Kidney (tissue), 14 donors: ENCODE measurements around the gene DGKG. TPM values are rescaled to one million over a fixed set of nuclear protein-coding genes. Genes with fewer than 3 reads are reported as not detected.

ENCODE experiments used
- DNase-seq, 5 donors: peaks; one replicate each; pipeline ENCODE4 v3.0.0-alpha.2; 2013 to 2020
- FAIRE-seq: peaks from 2 replicates; lab custom pipeline; 2012; peaks lifted over from hg19 to GRCh38; lab: Jason Lieb, UNC
- H3K27ac ChIP-seq, 2 donors: one replicate each; pipeline ENCODE4 v1.7.0; 2013; ENCODE audit warnings: low read depth in 2 of 2, low read length in 2 of 2, inconsistent platforms in 1 of 2
- H3K27me3 ChIP-seq: one replicate; pipeline ENCODE4 v1.7.1; 2013; ENCODE audit warnings: low read length, inconsistent platforms; ENCODE audit not compliant: control insufficient read depth, insufficient read depth
- H3K36me3 ChIP-seq, 3 donors: one replicate each; pipeline versions ENCODE4 v1.7.0 to v1.7.1; 2013; ENCODE audit warnings: low read length in 3 of 3, control low read depth in 1 of 3, inconsistent platforms in 1 of 3; ENCODE audit not compliant: insufficient read depth in 3 of 3, control insufficient read depth in 2 of 3
- H3K4me1 ChIP-seq, 3 donors: one replicate each; pipeline versions ENCODE4 v1.7.0 to v1.7.1; 2013; ENCODE audit warnings: low read length in 3 of 3, inconsistent platforms in 1 of 3, low read depth in 1 of 3; ENCODE audit not compliant: control insufficient read depth in 2 of 3, insufficient read depth in 2 of 3
- H3K4me3 ChIP-seq, 3 donors: one replicate each; pipeline versions ENCODE4 v1.7.0 to v1.8.1; 2013; ENCODE audit warnings: low read length in 3 of 3, control low read depth in 1 of 3, inconsistent platforms in 1 of 3
- H3K9ac ChIP-seq, 3 donors: one replicate each; pipeline versions ENCODE4 v1.7.0 to v1.7.1; 2013; ENCODE audit warnings: low read length in 3 of 3, control low read depth in 1 of 3, inconsistent platforms in 1 of 3
- H3K9me3 ChIP-seq, 3 donors: one replicate each; pipeline versions ENCODE4 v1.7.0 to v1.7.1; 2013; ENCODE audit warnings: low read length in 3 of 3, control low read depth in 1 of 3, inconsistent platforms in 1 of 3; ENCODE audit not compliant: control insufficient read depth in 2 of 3, insufficient read depth in 1 of 3
- intact Hi-C: fragments of 100-400 bp; cut with DNase I; formaldehyde crosslinking; loops from one replicate; pipeline ENCODE4 v1.11.1; 2022
- polyA plus RNA-seq: library from polyadenylated mRNA; stranded (reverse); fragments of 350-450 nt; fragmentation: Illumina TruSeq; extraction: RNeasy Lipid Tissue Mini Kit (QIAGEN cat#74804); gene quantifications from one replicate; pipeline ENCODE4 v1.2.3, GENCODE V29; 2014; ENCODE audit warnings: low read depth, low replicate concordance; ENCODE audit not compliant: insufficient read depth
- total RNA-seq: library from RNA; stranded (reverse); fragmentation: NEBNext Ultra II Directional; extraction: Animal tissue kit (Norgen Biotek cat#: 25700); gene quantifications from one replicate; pipeline ENCODE4 v1.2.1, GENCODE V29; 2021
- TF ChIP-seq, protein P1 (sequence below): IDR thresholded peaks from 3 replicates; pipeline ENCODE4 v1.5.1; 2012; ENCODE audit warnings: mild to moderate bottlenecking, moderate library complexity, borderline replicate concordance; ENCODE audit not compliant: insufficient read depth; ENCODE audit errors: extremely low read depth
- donor health status: control.
- donor health status: control.
- donor health status: control.
- donor health status: control.
- donor health status: control.
- donor health status: DM: yes; HTN: yes; CAD: no.
- donor health status: Normal renal cell carcinoma (clear cell type).

DGKG gene
- total and polyA plus RNA-seq, 2 donors from 2014 or later: 0.95 to 11.4 TPM

DNA sequence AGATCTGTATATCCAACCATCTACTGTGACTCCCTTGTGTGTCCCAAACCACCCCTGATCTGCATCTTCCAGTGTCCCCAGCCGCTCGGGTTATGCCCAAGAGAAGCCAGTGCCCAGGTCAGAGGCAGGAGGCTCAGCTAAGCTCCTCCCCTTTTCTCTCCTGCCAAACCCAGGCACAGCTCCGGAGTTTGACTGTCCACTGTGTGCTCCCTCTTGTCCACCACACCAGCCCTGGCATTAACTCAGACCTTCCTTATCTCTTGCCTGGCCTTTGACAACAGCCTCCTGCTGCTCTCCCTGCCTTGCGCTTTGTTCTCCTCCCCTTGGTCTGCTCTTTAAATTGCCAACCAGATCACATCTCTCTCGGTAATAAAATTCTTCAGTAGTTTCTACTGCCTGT is 39.3 kb downstream of the DGKG start:
- no peak overlapping the region for H3K4me3 ChIP-seq
- DNase-seq (no peak), FAIRE-seq (no peak)
- H3K9ac ChIP-seq: no peak overlapping the region
- no peaks in the 10 kb centered on the region for H3K36me3 ChIP-seq
- TF ChIP-seq, protein P1, sequence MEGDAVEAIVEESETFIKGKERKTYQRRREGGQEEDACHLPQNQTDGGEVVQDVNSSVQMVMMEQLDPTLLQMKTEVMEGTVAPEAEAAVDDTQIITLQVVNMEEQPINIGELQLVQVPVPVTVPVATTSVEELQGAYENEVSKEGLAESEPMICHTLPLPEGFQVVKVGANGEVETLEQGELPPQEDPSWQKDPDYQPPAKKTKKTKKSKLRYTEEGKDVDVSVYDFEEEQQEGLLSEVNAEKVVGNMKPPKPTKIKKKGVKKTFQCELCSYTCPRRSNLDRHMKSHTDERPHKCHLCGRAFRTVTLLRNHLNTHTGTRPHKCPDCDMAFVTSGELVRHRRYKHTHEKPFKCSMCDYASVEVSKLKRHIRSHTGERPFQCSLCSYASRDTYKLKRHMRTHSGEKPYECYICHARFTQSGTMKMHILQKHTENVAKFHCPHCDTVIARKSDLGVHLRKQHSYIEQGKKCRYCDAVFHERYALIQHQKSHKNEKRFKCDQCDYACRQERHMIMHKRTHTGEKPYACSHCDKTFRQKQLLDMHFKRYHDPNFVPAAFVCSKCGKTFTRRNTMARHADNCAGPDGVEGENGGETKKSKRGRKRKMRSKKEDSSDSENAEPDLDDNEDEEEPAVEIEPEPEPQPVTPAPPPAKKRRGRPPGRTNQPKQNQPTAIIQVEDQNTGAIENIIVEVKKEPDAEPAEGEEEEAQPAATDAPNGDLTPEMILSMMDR: no peak
- H3K4me1 ChIP-seq: no peaks in the 10 kb centered on the region
- intact Hi-C loops: no loop called here
- H3K27ac ChIP-seq: no peak overlapping the region
- no peaks in the 10 kb centered on the region for H3K27me3 ChIP-seq
- H3K9me3 ChIP-seq: no peaks in the 10 kb centered on the region

DNA sequence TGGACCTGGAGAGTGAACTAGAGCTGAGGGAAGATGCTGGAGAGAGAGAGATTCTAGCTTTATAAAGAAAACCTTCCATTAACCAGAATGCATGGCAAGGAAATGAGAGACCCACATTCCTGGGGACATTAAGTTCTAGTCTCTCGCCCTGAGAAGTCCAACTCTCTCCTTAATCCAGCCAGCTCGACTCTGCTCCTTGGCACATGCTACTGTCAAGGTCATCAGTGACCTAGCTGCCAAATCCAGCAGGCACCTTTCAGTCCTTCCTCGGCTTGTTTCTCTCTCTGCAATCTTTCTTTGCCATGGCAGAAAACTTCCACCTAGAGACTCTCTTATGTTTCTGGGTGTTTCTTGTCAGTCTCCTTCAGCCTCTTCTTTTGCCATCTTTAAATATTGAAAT is 40.3 kb downstream of the DGKG start:
- intact Hi-C loops: no loop called here
- H3K4me3 ChIP-seq: no peak overlapping the region
- TF ChIP-seq, protein P1: no peak
- H3K27me3 ChIP-seq: no peaks in the 10 kb centered on the region
- no peak overlapping the region for H3K9ac ChIP-seq
- no peaks in the 10 kb centered on the region for H3K36me3 ChIP-seq
- FAIRE-seq (no peak), DNase-seq (no peak)
- no peaks in the 10 kb centered on the region for H3K4me1 ChIP-seq
- no peaks in the 10 kb centered on the region for H3K9me3 ChIP-seq
- H3K27ac ChIP-seq: no peak overlapping the region

DNA sequence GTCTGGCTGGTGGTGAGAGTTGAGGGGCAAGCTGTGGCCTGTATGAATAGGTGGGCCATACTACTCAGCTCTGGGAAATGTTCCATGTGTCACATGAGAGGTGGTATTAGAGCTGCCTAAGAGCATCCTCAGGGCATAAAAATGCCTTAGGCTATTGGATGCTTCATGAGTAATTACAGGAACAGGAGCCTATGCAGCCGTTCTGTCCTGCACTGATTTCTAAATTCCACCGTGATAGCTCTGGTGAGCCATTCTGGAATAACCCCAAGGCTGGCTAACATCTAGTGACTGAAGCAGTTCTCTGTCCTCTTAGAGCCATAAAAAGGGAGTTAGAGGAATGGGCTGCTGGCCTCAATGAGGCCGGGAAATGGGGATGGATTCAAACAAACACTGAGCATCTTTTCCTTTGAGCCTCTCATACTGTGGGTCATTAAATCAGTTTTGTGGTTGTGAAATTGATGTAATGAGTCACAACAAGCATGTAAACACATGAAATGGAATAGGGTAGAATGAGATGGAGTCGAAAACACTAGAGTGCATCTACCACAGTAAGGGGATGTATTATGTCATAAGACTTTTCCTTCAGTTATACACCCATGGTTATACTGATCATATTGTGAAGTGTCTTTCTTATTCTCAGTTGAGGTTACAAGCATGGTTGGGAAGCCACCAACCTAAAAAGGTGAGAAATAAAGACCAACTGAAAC is 41.0 kb downstream of the DGKG start:
- Histone ChIP-seq H3K27ac (no peak overlapping the region), H3K9me3 (no peaks in the 10 kb centered on the region), H3K36me3 (no peaks in the 10 kb centered on the region), H3K9ac (no peak overlapping the region), H3K4me3 (no peak overlapping the region), H3K4me1 (no peaks in the 10 kb centered on the region), H3K27me3 (no peaks in the 10 kb centered on the region)
- DNase-seq (no peak), FAIRE-seq (no peak)
- TF ChIP-seq, protein P1: no peak
- intact Hi-C loops: no loop called here
